IPS DF 4.7 (cell line): ENCODE data around the gene NECAB3.

Experiments
- DNase-seq: peaks from one replicate; pipeline ENCODE4 v3.0.0-alpha.2; 2013; ENCODE audit warnings: low spot score; ENCODE audit errors: extremely low read depth

The NECAB3 gene

GRCh38 chr20:33664762-33665144 is 9.5 kb downstream of the NECAB3 start:
- no peak for DNase-seq

GRCh38 chr20:33664085-33664761 is 10.0 kb downstream of the NECAB3 start:
- no peak for DNase-seq

- no peak for DNase-seq
These were observed 10.8 kb downstream of the NECAB3 start for GRCh38 chr20:33663161-33664084.

GRCh38 chr20:33662172-33662571 is 12.1 kb downstream of the NECAB3 start, which contains the start of gene C20orf144:
Gene C20orf144, plus strand, starts transcription at chr20:33662327. Its CDS starts 19 bp downstream, at chr20:33662346.
- no peak for DNase-seq

GRCh38 chr20:33660685-33661058 is 13.6 kb downstream of the NECAB3 start:
- DNase-seq, result no peak

GRCh38 chr20:33660035-33660684 is 14.1 kb downstream of the NECAB3 start:
- no peak for DNase-seq

- no peak for DNase-seq
These were observed 14.7 kb downstream of the NECAB3 start for GRCh38 chr20:33659341-33660034.

GRCh38 chr20:33658929-33659328 is 15.3 kb downstream of the NECAB3 start:
- DNase-seq, result no peak

- no peak for DNase-seq
These were observed 15.7 kb downstream of the NECAB3 start for GRCh38 chr20:33658510-33658909.

GRCh38 chr20:33657704-33658095 is 16.5 kb downstream of the NECAB3 start:
- DNase-seq, result no peak

GRCh38 chr20:33656783-33657703 is 17.2 kb downstream of the NECAB3 start:
- no peak for DNase-seq

GRCh38 chr20:33656010-33656782 is 18.0 kb downstream of the NECAB3 start:
- DNase-seq, result no peak

- no peak for DNase-seq
These were observed 19.1 kb downstream of the NECAB3 start for GRCh38 chr20:33655164-33655563.

GRCh38 chr20:33654680-33655161 is 19.5 kb downstream of the NECAB3 start:
- DNase-seq, result no peak

- no peak for DNase-seq
These were observed 20.2 kb downstream of the NECAB3 start for GRCh38 chr20:33653900-33654596.

- DNase-seq, result peak; percentile 74
These were observed 20.9 kb downstream of the NECAB3 start for GRCh38 chr20:33653218-33653899.

- DNase-seq, result no peak
These were observed 22.6 kb downstream of the NECAB3 start for GRCh38 chr20:33651562-33652048.
